Pericardium fibroblast (primary cell): ENCODE measurements around the gene TTF2. TPM values are rescaled to one million over a fixed set of nuclear protein-coding genes. Genes with fewer than 3 reads are reported as not detected.

ENCODE experiments used
- total RNA-seq: library from RNA; depleted of rRNA; stranded (reverse); fragments of >200 nt; gene quantifications from 2 replicates; pipeline ENCODE4 v1.2.3, GENCODE V29; 2015

TTF2 gene
- 5.4 and 7.1 TPM in 2 replicates for total RNA-seq

GRCh38 chr1:117059678-117060440 lies at the start of gene TTF2:
TSS of gene TTF2 (plus strand) at chr1:117060326. CDS start at chr1:117060347, 21 bp downstream.

GRCh38 chr1:117121589-117122329 lies 61.6 kb downstream of the TTF2 start, which contains the start of gene TRIM45:
TSS of gene TRIM45 (minus strand) at chr1:117121749. CDS start at chr1:117121201, 548 bp downstream.

Other genes with a start within 250 kb of the TTF2 start
- gene PTGFRN, start 150.4 kb upstream of the TTF2 start, total RNA-seq, result 58.3 and 83.4 TPM in 2 replicates
- gene CD101, start 58.6 kb upstream of the TTF2 start, total RNA-seq, result 0.09 and 0.12 TPM in 2 replicates
- gene TRIM45, start 61.4 kb downstream of the TTF2 start, total RNA-seq, result 2.1 and 3.0 TPM in 2 replicates
- gene VTCN1, start 150.6 kb downstream of the TTF2 start, total RNA-seq, result not detected in 2 replicates